HG03060 (cell line): Measurements from ENCODE around the gene UQCRC1.

ENCODE experiments used
- ATAC-seq: cut with Tn5 transposase; IDR thresholded peaks from one replicate; pipeline ENCODE4 v1.9.1; 2021; ENCODE audit warnings: low read depth, moderate number of reproducible peaks; ENCODE audit not compliant: unreplicated experiment

Gene UQCRC1

DNA sequence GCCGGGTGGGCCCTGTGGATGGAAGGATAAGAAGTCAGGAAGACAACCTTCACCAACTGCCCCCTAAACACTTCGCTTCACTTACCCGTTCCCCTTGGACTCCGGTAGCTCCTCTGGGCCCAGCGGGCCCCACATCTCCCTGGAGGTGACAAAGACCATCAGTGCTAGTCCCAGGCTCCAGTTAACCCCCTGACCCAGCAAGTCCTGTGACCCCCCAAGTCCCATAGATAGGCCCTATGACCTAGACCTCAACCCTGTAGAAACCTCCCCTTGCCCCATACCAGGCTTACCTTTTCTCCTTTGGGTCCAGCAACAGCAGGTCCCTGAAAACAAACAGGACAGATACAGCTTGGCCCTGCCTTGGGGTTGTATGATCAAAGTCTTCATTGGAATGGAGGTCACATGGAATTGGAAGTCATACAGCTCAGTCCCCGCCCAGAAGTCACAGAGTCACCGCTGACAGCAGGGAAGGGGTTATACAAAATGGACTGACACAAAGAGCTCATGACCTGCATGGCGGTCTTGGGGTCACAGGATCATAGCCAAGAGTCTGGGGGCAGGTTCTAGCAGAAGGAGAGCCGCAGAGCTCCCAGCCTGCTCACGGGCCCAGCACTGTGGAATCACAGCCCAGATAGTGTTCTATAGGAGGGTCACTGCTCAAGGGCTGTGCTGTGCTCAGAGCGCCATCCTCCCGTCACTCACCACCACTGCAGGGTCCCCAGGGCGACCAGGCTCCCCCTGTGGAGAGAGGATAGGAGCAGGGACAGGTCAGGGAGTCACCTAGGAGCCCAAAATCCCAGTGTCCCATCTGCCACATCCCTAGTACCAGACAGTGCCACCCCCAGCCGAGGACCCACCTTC is 27.6 kb downstream of the UQCRC1 start:
- ATAC-seq, result no peak

- no peak for ATAC-seq
Observed at GRCh38 chr3:48576647-48577046, 32.8 kb downstream of the UQCRC1 start.

- no peak for ATAC-seq
Observed at GRCh38 chr3:48575366-48575765, 34.1 kb downstream of the UQCRC1 start.

- ATAC-seq, result no peak
Observed at GRCh38 chr3:48573973-48574585, 35.4 kb downstream of the UQCRC1 start.

- ATAC-seq, result no peak
Observed at GRCh38 chr3:48572517-48572916, 36.9 kb downstream of the UQCRC1 start.

DNA sequence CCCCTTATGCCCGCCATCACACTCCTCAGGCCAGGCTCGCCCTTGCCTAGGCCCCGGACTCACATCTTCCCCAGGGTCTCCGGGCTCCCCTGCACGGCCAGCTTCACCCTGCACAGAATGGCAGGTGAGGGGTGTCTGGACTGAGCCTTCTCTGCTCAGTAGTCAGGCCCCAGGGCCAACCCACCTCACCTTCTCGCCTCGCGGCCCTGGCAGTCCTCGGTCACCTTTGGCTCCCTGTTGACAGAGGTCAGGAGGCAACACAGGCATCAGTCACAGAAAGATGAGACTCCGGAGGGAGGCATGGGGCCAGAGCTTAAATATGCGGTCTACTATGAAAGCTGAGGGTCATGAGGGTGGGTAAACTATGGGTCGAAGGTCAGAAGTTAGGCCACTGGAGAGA is 37.5 kb downstream of the UQCRC1 start:
- no peak for ATAC-seq

DNA sequence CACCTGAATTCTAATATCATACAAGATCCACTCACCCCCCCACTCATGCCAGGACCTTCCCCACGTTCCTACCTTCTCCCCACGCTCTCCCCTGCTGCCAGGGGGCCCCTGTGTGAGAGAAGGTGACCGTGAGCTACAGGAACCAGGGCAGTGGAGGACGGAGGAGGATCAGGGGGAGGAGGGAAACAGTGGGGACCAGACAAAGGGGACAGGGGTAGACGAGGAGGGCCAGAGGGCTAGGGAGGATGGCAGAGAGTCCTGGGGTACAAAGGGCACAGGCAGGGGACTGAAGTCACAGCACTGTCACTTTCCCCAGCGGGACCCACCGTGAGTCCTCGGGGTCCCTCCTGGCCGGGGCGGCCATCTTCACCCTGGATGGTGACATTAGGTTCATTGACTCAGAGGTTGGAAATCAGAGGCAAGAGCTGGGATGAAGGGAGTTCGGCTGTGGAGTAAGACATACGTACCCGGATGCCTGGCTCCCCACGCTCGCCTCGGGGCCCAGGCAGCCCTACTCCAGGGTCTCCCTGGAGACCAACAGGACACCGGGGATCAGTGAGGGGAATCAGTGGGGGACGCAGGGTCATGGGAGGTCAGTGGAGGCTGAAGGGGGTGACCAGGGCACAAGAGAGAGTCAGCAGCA is 39.5 kb downstream of the UQCRC1 start:
- ATAC-seq, result no peak

GRCh38 chr3:48569400-48569799 is 40.0 kb downstream of the UQCRC1 start:
- no peak for ATAC-seq

- no peak for ATAC-seq
Observed at GRCh38 chr3:48568476-48568875, 41.0 kb downstream of the UQCRC1 start.

DNA sequence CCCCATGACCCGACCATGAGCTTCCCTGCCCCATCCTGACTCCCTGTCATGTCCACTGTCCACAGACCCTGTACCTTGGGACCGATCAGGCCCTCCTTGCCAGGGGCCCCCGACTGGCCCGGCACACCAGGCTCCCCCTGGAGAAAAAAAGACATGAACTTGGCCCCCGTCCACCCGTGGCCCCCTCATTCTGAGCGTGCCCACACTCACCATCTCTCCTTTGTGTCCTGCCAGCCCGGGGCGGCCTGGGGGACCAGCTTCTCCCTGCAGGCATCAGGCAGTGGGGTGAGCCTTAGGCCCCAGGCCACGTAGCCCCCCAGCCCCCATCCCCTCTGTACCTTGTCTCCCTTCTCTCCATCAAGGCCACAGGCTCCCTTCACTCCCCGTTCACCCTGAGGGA is 41.9 kb downstream of the UQCRC1 start:
- ATAC-seq, result no peak

GRCh38 chr3:48567090-48567489 is 42.4 kb downstream of the UQCRC1 start:
- no peak for ATAC-seq

GRCh38 chr3:48566401-48566760 is 43.1 kb downstream of the UQCRC1 start:
- ATAC-seq, result no peak

DNA sequence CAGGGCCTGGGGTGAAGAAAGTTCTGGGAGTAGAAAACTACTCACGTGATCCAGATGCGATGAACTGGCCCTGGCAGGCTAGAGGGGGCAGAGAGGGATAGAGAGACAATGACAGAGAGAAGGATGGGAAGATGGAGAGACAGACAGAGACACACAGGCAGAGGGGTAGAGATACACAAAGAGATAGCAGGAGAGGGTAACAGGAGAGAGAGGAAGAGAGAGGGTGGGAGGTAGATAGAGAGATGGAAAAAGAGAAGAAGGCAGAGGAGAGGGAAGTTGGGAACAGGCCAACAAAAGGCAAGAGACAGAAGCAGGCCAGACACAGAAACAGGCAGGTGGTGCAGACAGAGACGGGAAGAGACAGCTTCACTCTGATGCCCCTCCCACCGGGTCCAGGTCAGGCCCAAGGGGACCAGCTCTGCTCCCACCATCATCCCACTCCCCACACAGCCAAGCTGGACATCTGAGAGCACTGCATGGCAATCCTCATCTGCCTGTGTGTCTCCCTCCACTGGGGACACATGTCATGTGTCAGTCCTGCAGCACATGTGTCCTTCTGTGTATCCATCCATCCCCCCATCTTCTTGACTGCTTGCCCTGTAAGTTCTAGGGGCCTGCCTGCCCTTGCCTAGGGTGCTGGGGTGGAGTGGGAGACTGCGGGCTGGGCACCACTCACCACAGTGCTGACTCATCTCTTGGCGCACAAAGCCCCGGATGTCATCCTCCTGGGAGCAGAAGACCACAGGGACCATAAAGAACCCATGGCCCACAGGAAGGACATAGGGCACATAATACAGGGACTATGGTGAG is 43.6 kb downstream of the UQCRC1 start:
- no peak for ATAC-seq

- no peak for ATAC-seq
Observed at GRCh38 chr3:48565186-48565585, 44.3 kb downstream of the UQCRC1 start.

DNA sequence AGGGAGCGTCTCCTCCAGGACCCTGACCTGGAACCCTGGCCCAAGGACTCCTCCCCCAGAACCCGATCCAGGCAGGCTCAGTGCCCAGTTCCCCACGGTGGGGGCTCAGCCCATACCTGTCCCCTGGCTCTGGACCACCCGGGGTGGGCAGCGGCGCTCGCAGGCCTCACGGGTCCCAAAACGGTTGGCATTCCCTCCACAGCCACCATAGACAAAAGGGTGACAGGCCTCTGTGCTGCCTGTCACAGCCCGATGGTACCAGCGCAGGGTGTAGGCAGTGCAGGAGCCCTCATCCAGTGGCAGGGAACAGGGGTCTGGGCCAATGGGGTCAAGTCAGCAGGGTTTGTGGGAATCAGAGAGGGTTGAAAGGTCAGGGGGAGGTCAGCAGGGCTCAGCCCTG is 44.8 kb downstream of the UQCRC1 start:
- no peak for ATAC-seq

GRCh38 chr3:48564022-48564421 is 45.4 kb downstream of the UQCRC1 start:
- no peak for ATAC-seq

- ATAC-seq, result no peak
Observed at GRCh38 chr3:48563382-48563918, 46.0 kb downstream of the UQCRC1 start, which contains the start of gene UCN2. UCN2 (minus strand) TSS chr3:48563781; CDS start chr3:48563124, 657 bp downstream.

GRCh38 chr3:48562367-48563095 is 46.9 kb downstream of the UQCRC1 start:
- ATAC-seq, result no peak

GRCh38 chr3:48561045-48561736 is 48.3 kb downstream of the UQCRC1 start:
- no peak for ATAC-seq
